HG03066 (cell line): ENCODE results near the gene CST3.

ENCODE experiments used
- ATAC-seq: cut with Tn5 transposase; IDR thresholded peaks from one replicate; pipeline ENCODE4 v1.9.1; 2021; ENCODE audit warnings: low read depth; ENCODE audit not compliant: unreplicated experiment

Gene CST3

DNA sequence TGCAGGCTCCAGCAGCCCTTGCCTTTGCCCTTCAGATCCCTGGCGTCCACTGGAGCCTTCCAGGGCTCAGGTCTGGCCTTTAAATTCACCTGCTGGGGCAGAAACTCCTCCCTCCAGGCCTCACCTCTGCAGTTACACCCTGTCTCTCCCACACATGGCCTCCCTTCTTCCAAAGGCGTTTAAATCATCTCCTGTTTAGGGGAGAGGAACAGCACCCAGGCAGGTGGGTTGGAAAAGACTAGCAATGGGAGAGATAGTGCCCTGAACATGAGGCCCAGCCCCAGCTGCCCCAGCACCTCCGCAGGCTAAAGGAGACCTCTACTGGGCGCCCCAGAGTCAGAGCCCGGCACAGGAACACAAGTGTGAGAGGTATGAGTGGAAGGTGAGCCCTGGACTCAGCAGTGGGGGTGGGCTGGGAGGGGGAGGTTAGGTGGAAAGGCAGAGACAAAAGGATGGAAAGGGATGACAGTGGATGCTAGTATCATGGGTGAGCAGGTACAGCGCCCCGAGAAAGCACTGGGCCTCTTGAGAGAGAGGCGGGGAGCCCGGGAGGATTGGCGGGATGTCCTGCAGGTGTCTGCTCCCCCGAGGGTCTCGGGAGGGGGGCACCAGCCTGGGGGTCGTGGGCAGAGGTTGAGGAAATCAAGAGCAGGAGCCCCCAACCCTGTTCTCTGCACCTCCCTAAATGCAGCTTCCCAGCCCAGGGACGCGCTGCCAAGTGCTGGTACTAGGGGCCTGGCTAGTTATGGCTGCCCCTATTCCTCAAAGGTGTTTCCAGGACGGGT is 31.7 kb downstream of the CST3 start, which contains the start of gene CST9:
TSS of gene CST9 (minus strand) at position 51 of the 785 bp plus-strand sequence. CDS start 53 bp downstream, outside the sequence.
- no peak for ATAC-seq

- no peak for ATAC-seq
Measured at GRCh38 chr20:23604306-23604705, 33.4 kb downstream of the CST3 start.

DNA sequence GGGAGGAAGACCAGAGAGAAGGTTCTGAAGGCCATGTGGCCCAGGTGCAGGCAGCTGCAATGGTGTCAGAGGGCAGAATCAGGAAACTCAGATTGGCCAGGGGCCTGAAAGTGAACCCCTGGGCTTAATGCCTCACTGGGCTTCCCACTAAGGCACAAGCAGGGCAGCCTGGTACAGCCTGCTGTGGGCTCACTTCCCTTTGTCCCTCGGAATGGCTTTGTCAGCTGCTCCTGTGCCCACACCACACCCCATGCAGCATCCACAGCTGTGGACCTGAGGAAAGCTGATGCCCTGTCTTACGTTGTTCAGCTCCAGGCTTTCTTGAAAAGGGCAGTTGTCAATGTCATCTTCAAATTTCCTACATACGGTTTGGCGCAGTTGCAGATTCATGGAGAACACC is 34.4 kb downstream of the CST3 start:
- no peak for ATAC-seq

GRCh38 chr20:23602699-23603098 is 35.1 kb downstream of the CST3 start:
- no peak for ATAC-seq

DNA sequence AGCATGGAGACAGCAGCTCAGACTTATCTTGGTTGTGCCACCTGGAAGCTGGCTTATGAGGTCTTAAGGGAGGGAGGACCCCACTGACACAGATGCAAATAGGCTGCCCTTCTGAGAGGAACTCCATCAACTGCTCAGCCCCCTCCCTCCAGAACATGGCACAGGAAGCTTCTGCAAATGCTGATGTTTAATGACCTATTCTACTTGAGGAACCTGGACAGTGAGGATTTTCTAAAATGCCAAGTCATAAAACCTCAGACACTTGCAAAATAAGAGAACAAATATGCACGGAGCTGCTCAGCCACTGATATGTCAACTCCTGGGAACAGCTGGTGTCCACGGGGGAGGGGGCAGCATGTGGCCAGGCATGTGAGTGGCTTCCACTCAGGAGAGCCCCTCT is 35.5 kb downstream of the CST3 start:
- no peak for ATAC-seq

DNA sequence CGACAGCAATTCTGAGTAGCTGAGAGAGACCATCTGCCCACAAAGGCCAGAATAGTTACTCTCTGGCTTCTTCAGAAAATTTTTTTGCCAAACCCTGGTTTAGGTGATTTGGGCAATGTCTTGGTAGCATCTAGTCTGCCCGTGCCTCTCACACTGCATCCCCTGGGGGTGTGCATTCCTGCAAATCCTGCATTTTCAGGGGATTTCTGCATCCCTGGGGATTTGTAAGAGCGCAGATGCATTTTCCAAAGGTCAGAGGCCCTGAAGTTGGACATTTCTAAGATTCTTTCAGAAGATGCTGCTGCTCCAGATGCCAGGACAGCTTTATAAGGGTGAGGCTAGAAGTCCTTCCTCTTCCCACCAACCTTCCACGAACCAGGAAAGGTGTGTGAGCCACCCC is 36.0 kb downstream of the CST3 start:
- ATAC-seq, result no peak

DNA sequence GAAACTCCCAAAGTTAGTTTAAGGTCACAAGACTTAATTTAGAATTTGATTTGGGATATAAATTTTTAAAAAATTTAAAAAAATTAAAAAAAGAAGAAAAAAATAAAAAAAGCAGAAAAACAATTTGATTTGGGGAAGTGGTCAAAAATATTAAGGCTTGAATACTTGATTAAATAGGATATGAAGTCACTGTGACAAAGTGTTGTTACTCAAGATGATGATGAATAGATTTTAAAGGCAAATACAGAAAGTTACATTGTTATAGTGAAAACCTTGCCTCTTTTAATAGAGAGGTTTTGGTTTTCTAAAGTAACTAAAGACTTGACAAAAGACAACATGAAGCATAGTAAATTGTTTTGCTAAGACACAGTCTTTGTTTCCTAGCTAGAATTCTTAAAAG is 39.3 kb downstream of the CST3 start:
- ATAC-seq, result no peak

DNA sequence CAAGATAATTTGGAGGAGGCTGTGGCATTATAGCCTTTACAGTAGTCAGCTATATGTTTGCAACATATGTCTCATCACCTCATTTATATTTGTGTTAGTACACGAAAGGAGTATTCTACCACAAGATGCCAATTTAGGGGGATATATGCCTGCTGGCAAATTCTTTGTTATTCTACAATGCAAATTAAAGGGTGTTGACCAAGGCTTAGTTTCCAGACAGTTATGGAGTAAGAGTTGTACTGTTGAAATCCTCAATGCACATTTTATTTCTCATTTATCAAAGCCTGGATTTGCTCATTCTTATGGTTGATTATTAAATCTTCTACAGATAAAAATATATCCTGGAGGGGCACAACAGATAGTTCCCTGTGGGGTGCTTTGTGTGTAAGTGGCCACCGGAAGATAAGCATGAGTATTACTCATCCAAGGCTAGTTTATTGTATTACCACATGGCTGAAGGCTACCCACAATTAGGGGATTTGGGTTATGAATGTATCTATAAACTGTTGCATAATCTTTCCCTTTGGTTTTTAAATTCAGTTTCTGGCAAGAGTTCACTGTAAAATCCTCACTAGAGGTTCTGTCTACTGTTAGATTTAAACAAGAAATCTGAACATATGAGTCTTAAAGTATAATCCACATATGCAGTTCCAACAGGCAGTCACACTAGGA is 41.0 kb downstream of the CST3 start:
- no peak for ATAC-seq

GRCh38 chr20:23595941-23596340 is 41.8 kb downstream of the CST3 start:
- ATAC-seq, result no peak

DNA sequence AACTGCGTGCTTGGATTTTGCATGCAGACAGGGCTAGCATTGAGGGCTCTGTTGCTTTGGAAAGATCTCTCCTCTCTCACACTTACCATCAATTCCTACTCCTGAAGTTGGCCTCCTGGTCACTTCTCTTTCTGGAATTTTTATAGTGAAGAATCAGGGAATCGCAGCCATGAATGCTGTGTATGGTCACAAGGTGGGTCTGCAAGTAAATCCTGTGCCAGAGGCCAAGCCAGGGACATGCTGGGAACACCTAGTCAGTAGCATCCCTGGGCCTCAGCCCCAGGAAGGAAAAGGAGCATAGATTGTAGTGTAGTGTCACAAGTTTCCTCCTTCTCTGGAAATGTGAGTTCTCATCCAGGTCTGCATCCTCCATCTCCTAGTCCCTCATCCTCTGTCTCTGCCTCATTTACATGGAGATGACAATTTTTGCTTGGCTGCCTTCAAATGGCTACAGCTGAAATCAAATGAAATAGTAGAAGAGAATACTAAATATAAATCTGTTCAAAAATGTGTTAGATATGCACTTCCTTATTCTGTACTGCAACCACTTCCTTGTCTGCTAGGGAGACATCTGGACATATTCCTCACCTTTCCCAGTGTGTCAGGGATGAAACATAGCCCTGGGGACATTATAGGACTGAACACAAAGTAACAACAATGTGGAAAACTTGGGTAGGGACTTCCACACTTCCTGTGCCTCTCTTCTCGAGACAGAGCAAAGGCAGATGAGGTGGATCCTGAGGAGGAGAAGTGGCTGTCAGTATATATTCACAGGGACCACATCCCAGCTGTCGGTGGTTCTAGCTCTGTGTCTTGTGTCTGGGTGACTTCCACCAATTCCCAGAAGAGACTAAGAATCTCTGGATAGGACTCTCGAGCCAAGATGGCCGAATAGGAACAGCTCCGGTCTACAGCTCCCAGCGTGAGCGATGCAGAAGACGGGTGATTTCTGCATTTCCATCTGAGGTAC is 49.0 kb downstream of the CST3 start:
- no peak for ATAC-seq

DNA sequence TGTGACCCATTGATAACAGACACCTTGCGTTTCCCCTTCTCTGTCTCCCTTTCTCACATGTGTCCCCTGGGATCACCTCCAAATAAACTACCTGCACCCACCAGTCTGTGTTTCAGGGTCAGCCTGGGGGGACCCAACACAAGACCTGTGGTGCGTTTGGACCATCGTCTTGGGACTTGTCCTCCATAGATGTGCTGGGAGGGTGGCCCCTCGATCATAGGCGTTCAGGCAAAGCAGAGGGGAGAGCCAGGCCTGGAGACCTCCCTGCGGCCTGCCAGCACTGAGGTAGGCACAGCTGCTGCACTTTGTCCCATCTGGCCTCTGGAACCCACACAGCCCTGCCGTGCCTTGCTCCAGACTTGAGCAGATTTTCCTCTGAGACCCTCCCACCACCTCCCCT is 50.1 kb downstream of the CST3 start:
- no peak for ATAC-seq

DNA sequence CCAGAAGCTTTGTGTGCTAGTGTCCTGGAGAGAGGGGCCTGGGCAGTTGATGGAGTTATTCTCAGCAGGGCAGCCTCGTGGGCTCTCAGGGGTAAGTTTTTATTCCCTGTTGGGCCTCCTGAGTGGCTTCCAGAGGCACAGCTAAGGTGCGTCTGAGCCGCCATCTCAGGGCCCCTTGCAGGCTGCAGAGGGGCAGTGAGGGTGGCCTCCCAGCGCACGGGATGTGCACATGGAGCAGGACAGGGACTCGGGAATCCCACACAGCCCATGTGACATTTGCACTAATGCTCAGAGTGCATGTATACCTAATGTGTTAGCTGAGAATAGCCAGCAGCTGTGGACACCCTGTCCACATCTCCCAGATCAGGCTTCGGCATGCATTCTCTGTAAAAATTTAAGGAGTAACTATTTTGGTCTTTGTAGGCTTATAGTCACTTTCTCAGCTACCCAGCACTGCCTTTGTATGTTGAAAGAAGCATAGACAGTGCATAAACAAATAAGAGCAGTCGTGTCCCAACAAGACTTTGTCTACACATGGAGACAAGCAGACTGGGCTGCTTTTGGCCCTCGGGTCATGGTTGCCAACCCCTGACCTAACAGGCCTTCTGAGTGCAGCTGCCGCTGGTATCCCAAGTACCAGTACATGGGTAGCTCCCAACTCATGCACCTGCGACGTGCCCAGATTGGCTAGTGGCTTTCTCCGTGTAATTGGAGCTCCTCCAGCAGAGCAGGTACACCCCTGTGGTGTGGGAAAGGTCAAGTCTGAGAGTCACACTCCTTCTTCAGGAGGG is 50.8 kb downstream of the CST3 start:
- no peak for ATAC-seq

- no peak for ATAC-seq
Measured at GRCh38 chr20:23585808-23586734, 51.7 kb downstream of the CST3 start.

DNA sequence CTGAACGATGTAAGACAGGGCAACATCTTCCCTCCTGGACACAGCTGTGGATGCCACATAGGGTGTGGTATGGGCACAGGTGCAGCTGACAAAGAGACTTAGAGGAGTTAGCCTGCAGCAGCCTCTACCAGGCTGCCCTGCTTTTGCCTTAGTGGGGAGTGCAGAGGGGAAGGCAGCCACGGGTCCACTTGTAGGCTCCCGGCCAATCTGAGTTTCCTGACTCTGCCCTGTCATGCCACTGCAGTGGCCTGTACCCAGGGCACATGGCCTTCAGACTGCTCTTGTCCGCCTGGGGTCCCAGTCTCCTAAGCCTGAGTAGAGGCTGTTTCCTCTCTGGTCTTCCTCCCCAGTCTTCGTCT is 52.3 kb downstream of the CST3 start:
- ATAC-seq, result no peak

DNA sequence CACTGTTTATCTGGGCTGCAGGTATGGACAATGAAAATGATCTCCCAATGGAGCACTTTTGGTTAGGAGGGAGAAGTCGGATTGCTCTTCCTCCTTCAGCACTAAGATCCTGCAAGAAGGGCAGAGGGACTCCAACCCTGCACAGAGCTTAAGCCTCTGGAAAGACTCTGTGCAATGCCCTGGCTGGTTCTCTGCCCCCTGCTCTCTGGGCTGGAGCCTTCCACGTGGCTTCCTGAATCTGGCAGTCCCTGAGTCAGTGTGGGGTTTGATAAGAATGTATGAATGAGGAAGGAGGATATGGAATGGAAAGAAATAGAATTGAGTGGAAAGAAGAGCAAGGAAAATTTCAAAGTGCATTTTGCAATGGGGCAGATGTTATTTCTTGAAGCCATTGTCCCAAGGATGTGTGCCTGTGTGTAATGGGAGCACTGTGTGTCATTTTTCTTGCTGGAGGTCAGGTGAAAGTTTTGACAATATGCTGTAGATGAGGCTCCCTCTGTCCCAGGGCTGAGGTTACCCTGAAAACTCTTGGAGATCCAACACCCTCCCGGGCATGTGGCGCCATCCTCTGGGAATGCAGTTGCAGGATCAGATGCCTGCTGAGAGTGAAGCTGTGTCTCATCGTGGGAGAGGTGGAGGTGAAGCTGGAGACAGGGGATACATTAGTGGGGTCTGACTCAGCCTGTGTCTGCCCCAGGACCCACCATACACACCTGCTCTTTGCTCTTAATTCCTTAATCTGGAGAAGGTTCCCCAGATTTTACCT is 53.1 kb downstream of the CST3 start:
- ATAC-seq, result no peak
